D721Med (cell line): ENCODE results near the gene C1orf35.

ENCODE experiments used
- DNase-seq: peaks from one replicate; pipeline ENCODE4 v3.0.0; 2011; ENCODE audit warnings: low spot score; ENCODE audit not compliant: insufficient read length
- FAIRE-seq: peaks from 2 replicates; lab custom pipeline; 2011; peaks lifted over from hg19 to GRCh38; lab: Jason Lieb, UNC
- CTCF ChIP-seq: IDR thresholded peaks from 2 replicates; pipeline ENCODE4 v1.5.1; 2012; ENCODE audit warnings: mild to moderate bottlenecking, control low read depth; ENCODE audit not compliant: insufficient read depth; ENCODE audit errors: missing control alignments

The C1orf35 gene

GRCh38 chr1:228145463-228146416, 42.6 kb upstream of the C1orf35 start:
- no peak for FAIRE-seq
- TF ChIP-seq CTCF: no peak
- DNase-seq: no peak

GRCh38 chr1:228144993-228145343, 41.8 kb upstream of the C1orf35 start:
- FAIRE-seq (no peak), DNase-seq (no peak)
- TF ChIP-seq CTCF: no peak

GRCh38 chr1:228144193-228144992, 41.3 kb upstream of the C1orf35 start:
- TF ChIP-seq CTCF: no peak
- DNase-seq: peak; percentile 98
- peak; percentile 11 for FAIRE-seq

- no peak for TF ChIP-seq CTCF
- no peak for DNase-seq
- peak; percentile 29 for FAIRE-seq
Observed at GRCh38 chr1:228143480-228144192, 40.5 kb upstream of the C1orf35 start.

- TF ChIP-seq CTCF: no peak
- no peak for DNase-seq
- FAIRE-seq: no peak
Observed at GRCh38 chr1:228142701-228143136, 39.6 kb upstream of the C1orf35 start.

GRCh38 chr1:228142155-228142691, 39.1 kb upstream of the C1orf35 start:
- FAIRE-seq: no peak
- no peak for TF ChIP-seq CTCF
- DNase-seq: no peak
